Measurements from ENCODE around the gene MAN1C1. TPM values are rescaled to one million over a fixed set of nuclear protein-coding genes. Genes with fewer than 3 reads are reported as not detected.
"Not testable (repeated sequence)": the region's sequence is repeated elsewhere in the genome, so short reads cannot be mapped to it uniquely, and the experiment has no call there.

The MAN1C1 gene
- total RNA-seq, 1 donor from 2014 or later, result 0.63 TPM

DNA sequence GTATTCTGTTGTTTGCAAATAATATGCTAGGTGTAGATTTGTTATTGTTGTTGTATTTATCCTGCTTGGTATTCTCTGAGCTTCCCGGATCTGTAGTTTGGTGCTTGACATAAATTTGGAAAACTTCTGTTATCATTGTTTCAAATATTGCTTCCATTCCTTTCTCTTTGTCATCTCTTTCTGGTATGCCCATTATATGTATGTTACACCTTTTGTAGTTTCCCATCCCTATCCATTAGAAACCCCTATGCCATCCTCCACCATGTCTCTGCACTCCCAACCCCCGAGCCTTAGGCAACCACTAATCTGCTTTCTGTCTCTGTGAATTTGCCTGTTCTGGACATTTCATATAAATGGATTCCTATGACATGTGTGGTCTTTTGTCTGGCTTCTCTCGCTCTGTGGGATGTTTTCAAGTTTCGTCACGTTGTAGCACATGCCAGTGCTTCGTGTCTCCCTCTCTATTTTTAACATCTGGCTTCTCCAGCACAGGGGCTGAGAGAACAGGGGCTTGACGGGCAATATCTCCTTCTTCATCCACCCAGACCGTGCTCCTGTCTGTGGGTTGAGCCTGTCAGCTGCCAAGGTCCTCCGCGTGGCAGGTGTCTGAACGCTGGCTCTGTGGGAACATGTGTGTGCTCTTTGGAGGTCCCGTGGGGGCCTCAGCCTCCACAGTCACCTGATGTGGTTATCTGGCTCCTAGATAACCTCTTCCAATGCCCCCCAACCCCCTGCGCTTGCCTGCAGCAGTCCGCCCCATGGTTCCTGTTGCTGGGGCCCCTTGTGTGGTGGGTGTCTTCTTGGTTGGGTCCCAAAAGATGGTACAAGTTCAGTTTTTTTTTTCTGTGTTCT lies 32.8 kb upstream of the MAN1C1 start:
- no peak overlapping the region for H3K4me3 ChIP-seq (ENCODE audit: low read depth, low read length)
- DNase-seq (ENCODE audit: low read depth), result no peak
- no peak for TF ChIP-seq CTCF (conservative IDR thresholded peaks at IDR 0.05; ENCODE audit: low read depth, low read length)

DNA sequence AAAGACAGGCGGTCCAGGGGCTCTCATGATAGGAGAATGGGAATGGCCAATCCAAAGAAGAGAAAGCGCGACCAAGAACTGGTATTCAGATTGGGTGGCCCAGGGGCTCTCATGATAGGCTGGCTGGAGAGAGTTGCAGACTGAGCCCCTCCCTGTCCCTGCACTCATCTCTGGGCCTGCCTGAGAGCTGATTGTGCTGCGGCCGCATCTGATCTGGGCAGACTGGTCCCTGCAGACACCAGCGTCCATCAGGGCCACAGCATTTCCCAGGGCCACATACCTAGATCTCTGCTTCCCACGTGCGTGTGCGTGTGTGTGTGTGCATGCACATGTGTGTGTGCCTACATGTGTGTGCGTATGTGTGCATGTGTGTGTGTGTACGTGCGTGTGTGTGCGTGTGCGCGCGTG lies 30.4 kb upstream of the MAN1C1 start:
- H3K4me3 ChIP-seq (ENCODE audit: low read depth, low read length), result no peak overlapping the region
- no peak for TF ChIP-seq CTCF (conservative IDR thresholded peaks at IDR 0.05; ENCODE audit: low read depth, low read length)
- DNase-seq (ENCODE audit: low read depth), result no peak

DNA sequence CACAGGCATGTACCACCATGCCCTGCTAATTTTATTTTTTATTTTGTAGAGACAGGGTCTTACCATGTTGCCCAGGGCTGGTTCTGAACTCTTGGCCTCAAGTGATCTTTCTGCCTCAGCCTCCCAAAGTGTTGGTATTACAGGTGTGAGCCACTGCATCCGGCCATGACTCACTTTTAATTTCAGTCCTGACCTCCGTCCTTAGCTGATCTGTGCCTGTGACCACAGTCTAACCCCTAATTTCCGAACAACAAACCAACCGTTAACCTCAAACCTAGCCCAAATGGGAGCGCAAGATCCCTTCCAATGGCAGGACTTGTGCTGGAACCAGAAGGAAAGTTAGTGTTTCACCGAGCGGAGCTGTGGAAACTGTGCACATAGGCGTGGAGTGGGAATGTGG lies 29.3 kb upstream of the MAN1C1 start:
- no peak for DNase-seq (ENCODE audit: low read depth)
- no peak for TF ChIP-seq CTCF (conservative IDR thresholded peaks at IDR 0.05; ENCODE audit: low read depth, low read length)
- H3K4me3 ChIP-seq (ENCODE audit: low read depth, low read length), result no peak overlapping the region

- not testable (repeated sequence) for H3K4me3 ChIP-seq (ENCODE audit: low read depth, low read length); DNase-seq (ENCODE audit: low read depth)
Measured at GRCh38 chr1:25588224-25588623, 28.4 kb upstream of the MAN1C1 start.

GRCh38 chr1:25588786-25589185 lies 27.8 kb upstream of the MAN1C1 start:
- H3K4me3 ChIP-seq (ENCODE audit: low read depth, low read length); DNase-seq (ENCODE audit: low read depth): not testable (repeated sequence)

- TF ChIP-seq CTCF (conservative IDR thresholded peaks at IDR 0.05; ENCODE audit: low read depth, low read length), result peak; percentile 25
- no peak overlapping the region for H3K4me3 ChIP-seq (ENCODE audit: low read depth, low read length)
- no peak for DNase-seq (ENCODE audit: low read depth)
Measured at GRCh38 chr1:25590096-25590824, 26.3 kb upstream of the MAN1C1 start.

GRCh38 chr1:25593861-25594260 lies 22.7 kb upstream of the MAN1C1 start:
- TF ChIP-seq CTCF (conservative IDR thresholded peaks at IDR 0.05; ENCODE audit: low read depth, low read length), result no peak
- DNase-seq (ENCODE audit: low read depth), result no peak
- H3K4me3 ChIP-seq (ENCODE audit: low read depth, low read length), result no peak overlapping the region

DNA sequence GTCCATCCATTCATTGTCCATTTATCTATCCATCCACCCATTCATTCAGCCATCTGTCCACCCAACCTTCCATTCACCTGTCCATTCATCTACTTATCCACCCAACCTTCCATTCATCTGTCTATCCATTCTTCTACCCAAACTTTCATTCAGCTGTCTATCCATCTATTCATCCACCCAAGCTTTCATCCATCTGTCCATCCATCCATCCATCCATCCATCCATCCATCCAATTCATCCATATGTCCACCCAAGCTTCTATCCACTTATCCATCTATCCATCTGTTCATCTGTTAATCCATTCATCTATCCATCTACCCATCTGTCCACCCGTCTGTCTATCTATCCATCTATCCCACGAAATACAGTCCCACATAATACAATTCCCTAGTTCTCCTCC lies 21.6 kb upstream of the MAN1C1 start:
- DNase-seq (ENCODE audit: low read depth), result no peak
- no peak for TF ChIP-seq CTCF (conservative IDR thresholded peaks at IDR 0.05; ENCODE audit: low read depth, low read length)
- no peak overlapping the region for H3K4me3 ChIP-seq (ENCODE audit: low read depth, low read length)

GRCh38 chr1:25596641-25597040 lies 19.9 kb upstream of the MAN1C1 start:
- not testable (repeated sequence) for DNase-seq (ENCODE audit: low read depth); H3K4me3 ChIP-seq (ENCODE audit: low read depth, low read length)

All from epithelial cell of proximal tubule (primary cell).